DOHH2 (cell line): ENCODE measurements around the gene STX4.

Source experiments
- EZH2phosphoT487 ChIP-seq: fragments of 200-600 bp; sonication (generic); IDR thresholded peaks from 2 replicates; pipeline ENCODE4 v1.6.1; 2017; ENCODE audit warnings: borderline replicate concordance, mild to moderate bottlenecking, antibody characterized with exemption, low read length, moderate library complexity, mixed read lengths
- TF ChIP-seq, protein P1 (sequence below): fragments of 200-600 bp; sonication (generic); IDR thresholded peaks from one replicate; pipeline ENCODE4 v1.5.1; 2014; ENCODE audit warnings: antibody characterized with exemption, mild to moderate bottlenecking, low read depth, low read length; ENCODE audit not compliant: poor library complexity, severe bottlenecking

DNA sequence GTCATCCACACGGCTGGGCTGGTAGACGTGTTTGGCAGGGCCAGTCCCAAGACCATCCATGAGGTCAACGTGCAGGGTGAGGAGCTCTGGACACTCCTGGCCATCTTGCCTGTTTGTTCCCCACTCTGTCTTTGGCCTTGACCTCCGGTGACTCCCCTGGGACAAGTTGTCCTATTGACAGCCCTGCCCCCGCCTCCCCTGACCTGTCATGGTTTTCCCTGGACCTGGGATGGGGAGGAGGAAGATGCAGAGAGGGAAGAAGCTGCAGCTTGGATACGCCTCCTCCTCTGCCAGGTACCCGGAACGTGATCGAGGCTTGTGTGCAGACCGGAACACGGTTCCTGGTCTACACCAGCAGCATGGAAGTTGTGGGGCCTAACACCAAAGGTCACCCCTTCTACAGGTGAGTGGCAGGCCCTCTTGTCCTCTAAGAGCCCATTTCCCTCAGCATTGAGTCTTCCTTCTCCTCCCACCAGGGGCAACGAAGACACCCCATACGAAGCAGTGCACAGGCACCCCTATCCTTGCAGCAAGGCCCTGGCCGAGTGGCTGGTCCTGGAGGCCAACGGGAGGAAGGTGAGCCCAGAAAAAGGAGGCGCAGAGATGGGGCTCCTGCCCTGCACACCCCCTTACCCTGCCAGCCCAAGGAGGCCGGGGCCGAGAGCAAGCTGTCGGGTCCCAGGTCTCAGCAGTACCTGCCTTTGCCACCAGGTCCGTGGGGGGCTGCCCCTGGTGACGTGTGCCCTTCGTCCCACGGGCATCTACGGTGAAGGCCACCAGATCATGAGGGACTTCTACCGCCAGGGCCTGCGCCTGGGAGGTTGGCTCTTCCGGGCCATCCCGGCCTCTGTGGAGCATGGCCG is 47.0 kb upstream of the STX4 start:
- TF ChIP-seq, protein P1, sequence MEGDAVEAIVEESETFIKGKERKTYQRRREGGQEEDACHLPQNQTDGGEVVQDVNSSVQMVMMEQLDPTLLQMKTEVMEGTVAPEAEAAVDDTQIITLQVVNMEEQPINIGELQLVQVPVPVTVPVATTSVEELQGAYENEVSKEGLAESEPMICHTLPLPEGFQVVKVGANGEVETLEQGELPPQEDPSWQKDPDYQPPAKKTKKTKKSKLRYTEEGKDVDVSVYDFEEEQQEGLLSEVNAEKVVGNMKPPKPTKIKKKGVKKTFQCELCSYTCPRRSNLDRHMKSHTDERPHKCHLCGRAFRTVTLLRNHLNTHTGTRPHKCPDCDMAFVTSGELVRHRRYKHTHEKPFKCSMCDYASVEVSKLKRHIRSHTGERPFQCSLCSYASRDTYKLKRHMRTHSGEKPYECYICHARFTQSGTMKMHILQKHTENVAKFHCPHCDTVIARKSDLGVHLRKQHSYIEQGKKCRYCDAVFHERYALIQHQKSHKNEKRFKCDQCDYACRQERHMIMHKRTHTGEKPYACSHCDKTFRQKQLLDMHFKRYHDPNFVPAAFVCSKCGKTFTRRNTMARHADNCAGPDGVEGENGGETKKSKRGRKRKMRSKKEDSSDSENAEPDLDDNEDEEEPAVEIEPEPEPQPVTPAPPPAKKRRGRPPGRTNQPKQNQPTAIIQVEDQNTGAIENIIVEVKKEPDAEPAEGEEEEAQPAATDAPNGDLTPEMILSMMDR: no peak
- TF ChIP-seq EZH2phosphoT487: no peak
